Measurements from ENCODE around the gene FLRT2. TPM values are rescaled to one million over a fixed set of nuclear protein-coding genes. Genes with fewer than 3 reads are reported as not detected.

The FLRT2 gene
- total RNA-seq, 1 experiment from 2014 or later: not detected

DNA sequence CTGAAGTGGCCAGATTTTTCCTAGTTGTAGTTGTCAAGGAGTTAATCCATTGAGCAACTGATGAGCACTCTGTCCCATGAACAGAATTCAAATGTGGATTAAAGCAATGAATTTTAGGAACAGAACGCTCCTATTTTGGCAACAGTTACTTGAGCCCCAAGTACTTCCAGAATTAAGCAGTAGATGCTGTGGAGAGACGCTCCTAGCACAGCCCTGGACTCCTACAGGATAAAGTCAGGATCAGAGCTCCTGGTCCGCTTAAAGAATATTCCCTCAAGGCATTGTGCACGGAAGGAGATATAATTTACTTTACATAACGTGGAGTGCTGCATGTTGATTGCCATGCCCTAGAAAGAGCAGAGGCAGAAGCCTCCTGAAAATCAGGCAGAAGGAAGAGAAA, 53.4 kb downstream of the FLRT2 start:
- no peak for DNase-seq (ENCODE audit: low spot score)
- in situ Hi-C loops (cut with HindIII; ENCODE audit: low sequenced_read_pairs): no loop called here

GRCh38 chr14:85584481-85584880, 54.5 kb downstream of the FLRT2 start:
- in situ Hi-C loops (cut with HindIII; ENCODE audit: low sequenced_read_pairs): no loop called here
- DNase-seq (ENCODE audit: low spot score): no peak

DNA sequence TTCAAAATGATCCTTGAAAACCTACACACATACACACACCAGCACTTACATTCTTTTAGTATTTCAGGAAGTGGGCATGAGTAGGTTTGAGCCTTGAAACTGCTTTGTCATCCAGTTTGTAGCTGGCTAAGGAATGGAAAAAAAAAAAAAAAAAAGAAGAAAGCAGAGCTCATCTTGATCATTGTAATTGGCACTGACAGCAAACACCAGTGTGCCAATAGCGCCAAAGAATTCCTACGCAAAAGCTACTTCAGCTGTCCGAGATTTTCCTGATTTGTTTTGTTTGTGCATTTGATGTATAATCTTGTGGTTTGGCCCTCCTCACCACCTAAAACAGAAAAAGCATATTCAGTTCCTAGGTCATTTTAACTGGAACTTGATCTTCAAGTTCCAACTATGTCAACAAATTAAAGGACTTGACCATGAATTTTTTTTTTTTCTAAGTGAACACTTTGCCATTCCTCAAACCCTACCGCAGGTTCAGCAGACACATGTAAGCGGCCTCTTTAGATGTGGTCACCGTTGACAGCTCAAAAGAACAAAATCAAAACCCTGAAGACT, 57.3 kb downstream of the FLRT2 start:
- no peak for DNase-seq (ENCODE audit: low spot score)

DNA sequence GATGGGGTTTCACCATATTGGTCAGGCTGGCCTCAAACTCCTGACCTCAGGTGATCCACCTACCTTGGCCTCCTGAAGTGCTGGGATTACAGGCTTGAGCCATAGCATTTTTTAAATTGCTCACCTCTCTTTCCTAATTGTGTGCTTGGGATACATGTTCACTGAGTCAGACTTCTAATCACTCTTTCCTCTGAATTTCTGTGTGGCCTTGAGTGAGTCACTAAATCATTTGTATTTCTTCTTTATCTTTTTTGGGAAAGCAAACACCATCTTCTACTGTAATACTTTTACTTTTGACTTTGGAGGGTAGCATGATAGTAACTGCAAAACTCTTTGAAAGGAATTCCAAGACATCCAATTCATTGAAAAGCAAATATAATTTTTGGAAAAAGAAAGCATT, 60.8 kb downstream of the FLRT2 start:
- in situ Hi-C loops (cut with HindIII; ENCODE audit: low sequenced_read_pairs): no loop called here
- no peak for DNase-seq (ENCODE audit: low spot score)

More for the DNA sequence above, 57.3 kb downstream of the FLRT2 start:
- in situ Hi-C loops (cut with HindIII; ENCODE audit: low sequenced_read_pairs): no loop called here

- in situ Hi-C loops (cut with HindIII; ENCODE audit: low sequenced_read_pairs): no loop called here
- no peak for DNase-seq (ENCODE audit: low spot score)
Measured at GRCh38 chr14:85594217-85594616, 64.3 kb downstream of the FLRT2 start.

GRCh38 chr14:85595981-85596380, 66.0 kb downstream of the FLRT2 start:
- no peak for DNase-seq (ENCODE audit: low spot score)
- in situ Hi-C loops (cut with HindIII; ENCODE audit: low sequenced_read_pairs): no loop called here

GRCh38 chr14:85596562-85596961, 66.6 kb downstream of the FLRT2 start:
- in situ Hi-C loops (cut with HindIII; ENCODE audit: low sequenced_read_pairs): no loop called here
- DNase-seq (ENCODE audit: low spot score): no peak

DNA sequence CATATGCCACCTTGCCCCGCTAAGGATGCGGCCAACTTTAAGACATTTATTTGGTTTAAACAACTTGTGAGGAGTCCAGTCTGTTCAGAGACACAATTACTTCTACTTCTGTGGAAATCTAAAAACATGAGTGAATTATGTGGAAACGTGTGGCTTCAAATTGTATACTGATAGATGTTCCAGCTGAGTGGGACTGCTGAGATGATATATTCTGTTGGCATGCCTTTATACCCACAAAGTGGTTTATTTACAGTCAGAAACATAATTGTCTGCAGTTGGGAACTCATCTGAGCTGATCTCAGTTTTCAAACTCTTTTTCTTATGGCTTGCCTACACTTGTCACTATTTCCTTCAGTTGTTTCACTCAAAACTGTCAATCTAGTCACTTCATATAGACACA, 67.8 kb downstream of the FLRT2 start:
- in situ Hi-C loops (cut with HindIII; ENCODE audit: low sequenced_read_pairs): no loop called here
- no peak for DNase-seq (ENCODE audit: low spot score)

DNA sequence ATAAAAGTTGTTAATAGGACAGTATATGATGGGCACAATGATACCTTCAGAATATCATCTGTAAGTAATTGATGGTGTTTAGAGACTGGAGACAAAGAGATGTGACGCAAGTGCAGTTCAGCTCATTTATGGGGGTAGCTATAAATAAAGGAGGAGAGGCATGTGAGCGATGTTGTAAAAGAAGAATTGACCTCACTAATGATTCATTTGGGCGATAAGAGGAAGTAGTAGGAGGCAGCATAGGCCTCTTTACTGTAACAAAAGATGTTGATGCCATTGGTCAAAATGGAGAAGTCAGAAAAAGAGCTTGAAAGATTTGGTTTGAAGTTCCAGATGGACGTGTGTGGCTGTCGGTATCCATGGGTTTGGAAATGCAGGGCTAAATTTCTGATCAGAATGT, 70.0 kb downstream of the FLRT2 start:
- DNase-seq (ENCODE audit: low spot score): no peak
- in situ Hi-C loops (cut with HindIII; ENCODE audit: low sequenced_read_pairs): no loop called here

- in situ Hi-C loops (cut with HindIII; ENCODE audit: low sequenced_read_pairs): no loop called here
- no peak for DNase-seq (ENCODE audit: low spot score)
Measured at GRCh38 chr14:85601246-85601645, 71.3 kb downstream of the FLRT2 start.

DNA sequence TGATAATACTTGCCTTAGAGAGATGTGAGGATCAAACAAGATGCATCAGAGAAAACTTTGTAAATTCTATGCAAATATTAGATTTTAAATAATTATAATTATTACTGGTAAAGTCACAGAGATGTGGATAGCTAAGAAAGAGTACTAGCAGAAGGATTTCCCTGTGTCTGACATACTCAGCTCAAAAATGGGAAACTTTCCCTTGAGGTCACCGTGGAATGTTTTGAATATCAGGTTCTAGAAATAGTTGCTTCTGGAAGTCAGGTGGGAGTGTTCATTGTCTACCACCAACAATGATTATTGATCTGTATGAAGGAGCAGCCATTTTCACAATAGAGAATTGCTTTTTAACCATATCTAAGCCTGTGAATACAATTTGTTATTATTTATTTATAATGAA, 71.7 kb downstream of the FLRT2 start:
- no peak for DNase-seq (ENCODE audit: low spot score)
- in situ Hi-C loops (cut with HindIII; ENCODE audit: low sequenced_read_pairs): no loop called here

DNA sequence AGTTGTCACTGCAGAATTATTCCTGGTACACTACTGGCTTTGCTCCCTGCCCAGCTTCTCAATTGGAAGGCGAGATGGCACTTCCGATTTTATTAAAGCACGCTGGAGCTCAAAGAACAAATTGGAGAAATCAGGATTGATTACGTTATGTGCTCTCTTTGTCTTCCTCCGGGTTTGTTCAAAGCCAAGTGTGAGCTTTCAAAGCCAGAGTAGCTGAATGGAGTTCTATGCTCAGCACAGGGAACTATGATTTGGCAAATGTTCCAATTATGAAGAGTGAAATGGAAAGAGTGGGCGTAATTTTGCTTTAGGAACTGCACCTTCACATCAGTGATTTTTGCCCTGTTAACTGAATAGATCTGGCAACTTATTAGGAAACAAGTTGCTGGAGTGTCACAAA, 72.4 kb downstream of the FLRT2 start:
- in situ Hi-C loops (cut with HindIII; ENCODE audit: low sequenced_read_pairs): no loop called here
- DNase-seq (ENCODE audit: low spot score): no peak

DNA sequence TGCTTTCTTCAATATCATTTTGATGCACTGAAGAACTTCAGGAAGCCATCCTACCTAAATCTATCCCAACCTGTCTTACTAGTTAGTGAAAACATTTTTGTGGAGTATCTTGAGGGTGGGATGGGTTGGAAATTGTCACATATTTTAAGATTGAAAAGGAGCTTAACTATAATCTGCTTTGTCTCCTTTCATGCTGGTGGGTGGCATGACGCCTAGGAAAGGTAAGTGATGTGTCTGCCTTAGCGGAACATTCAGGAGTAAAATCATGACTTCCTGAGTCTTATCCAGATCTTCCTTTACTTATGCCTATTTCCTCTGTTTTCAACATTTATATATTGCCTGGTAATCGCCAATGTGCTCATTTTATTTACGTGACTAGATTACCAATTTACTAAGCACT, 74.1 kb downstream of the FLRT2 start:
- in situ Hi-C loops (cut with HindIII; ENCODE audit: low sequenced_read_pairs): no loop called here
- no peak for DNase-seq (ENCODE audit: low spot score)

DNA sequence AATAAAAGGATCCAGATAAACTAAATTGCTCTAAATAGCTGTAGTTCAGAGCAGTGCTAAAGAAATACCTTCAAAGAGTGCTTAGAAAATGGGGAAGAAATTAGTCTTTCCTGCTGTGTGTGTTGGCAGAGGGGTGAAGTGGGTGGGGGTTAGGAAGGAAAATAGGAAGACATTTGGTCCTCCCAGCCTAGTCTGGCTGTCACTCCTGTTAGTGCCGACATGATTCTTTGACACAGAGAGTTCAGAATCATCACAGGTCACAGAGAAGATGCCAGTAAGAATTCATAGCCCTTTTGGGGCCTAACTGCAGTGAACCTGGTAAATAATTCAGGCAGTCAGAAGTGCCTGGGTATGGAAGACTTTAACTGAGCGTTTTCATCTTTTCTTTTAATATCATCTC, 74.8 kb downstream of the FLRT2 start:
- in situ Hi-C loops (cut with HindIII; ENCODE audit: low sequenced_read_pairs): no loop called here
- DNase-seq (ENCODE audit: low spot score): no peak

DNA sequence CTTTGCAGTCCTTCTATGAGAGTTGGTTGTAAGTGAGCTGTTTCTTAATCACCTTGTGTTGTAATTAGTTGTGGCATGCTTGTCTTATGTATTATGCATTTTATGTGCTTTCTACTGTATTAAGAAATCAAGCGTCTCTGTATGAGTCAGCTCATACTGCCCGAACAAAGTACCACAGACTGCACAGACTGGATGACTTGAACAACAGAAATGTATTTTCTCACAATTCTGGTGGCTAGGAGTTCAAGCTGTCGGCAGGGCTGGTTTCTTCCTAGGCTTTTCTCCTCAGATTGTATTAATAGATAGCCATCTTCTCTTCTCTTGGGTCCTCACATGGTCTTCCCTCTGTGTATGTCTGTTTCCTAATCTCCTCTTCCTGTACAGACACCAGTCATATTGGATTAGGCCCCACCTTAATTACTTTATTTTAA, 77.7 kb downstream of the FLRT2 start:
- no peak for DNase-seq (ENCODE audit: low spot score)
- in situ Hi-C loops (cut with HindIII; ENCODE audit: low sequenced_read_pairs): no loop called here

DNA sequence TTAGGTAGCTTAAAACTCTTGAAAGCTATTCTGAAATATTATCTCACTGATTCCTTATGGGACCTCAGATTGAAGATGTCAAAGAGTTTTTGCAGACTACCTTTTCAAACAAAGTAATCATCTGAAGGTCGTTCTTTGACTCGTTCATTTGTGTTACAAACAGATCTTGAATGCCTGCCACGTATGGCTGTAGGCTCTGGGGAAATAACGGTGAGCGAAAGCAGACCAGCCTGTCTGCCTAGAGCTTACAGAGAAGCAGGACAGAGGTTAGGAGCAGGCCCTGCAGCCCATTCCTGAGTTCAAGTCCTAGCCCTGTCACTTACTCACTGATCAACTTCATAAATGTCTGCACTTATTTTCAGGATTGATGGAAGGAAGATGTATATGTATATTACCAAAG, 83.6 kb downstream of the FLRT2 start:
- in situ Hi-C loops (cut with HindIII; ENCODE audit: low sequenced_read_pairs): no loop called here

GRCh38 chr14:85616386-85616885, 86.5 kb downstream of the FLRT2 start:
- in situ Hi-C loops (cut with HindIII; ENCODE audit: low sequenced_read_pairs): no loop called here
- DNase-seq (ENCODE audit: low spot score): no peak

More for the DNA sequence above, 83.6 kb downstream of the FLRT2 start:
- DNase-seq (ENCODE audit: low spot score): no peak

DNA sequence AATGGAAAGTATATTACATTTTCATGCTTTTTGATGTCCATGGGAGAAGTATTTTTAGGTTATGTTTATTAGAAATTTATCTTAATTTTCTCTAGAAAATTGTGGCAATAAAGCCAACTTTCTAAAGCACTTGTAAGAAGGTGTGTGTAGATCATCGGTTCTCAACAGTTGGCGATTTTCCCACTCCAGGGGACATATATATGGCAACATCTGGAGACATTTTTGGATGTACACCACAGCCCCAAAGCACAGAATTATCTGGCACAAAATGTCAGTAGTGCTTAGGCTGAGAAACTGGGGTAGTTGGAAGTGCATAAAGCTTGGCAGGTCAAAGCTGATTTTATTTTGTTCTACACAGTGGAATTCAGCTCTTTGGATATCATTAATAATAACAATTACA, 86.9 kb downstream of the FLRT2 start:
- DNase-seq (ENCODE audit: low spot score): no peak
- in situ Hi-C loops (cut with HindIII; ENCODE audit: low sequenced_read_pairs): no loop called here

DNA sequence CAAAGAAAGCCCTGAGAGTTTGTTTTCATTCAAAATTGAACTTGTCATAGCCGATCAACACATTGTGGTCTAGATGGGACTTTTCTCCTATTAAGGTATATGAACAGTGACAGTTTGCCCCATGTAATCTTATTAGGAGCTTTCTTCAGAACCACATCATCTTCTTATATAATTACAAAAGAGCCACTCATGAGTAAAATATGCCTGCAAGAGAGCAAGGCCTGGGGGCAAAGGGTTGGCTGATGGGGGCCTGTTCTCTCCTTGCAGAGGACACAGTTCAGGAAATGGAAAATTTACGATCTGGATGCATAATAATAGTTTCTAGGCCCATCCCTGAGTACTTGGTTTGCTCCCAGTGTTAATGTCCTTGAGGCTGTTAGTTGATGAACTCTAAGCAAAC, 87.8 kb downstream of the FLRT2 start:
- DNase-seq (ENCODE audit: low spot score): no peak
- in situ Hi-C loops (cut with HindIII; ENCODE audit: low sequenced_read_pairs): no loop called here

DNA sequence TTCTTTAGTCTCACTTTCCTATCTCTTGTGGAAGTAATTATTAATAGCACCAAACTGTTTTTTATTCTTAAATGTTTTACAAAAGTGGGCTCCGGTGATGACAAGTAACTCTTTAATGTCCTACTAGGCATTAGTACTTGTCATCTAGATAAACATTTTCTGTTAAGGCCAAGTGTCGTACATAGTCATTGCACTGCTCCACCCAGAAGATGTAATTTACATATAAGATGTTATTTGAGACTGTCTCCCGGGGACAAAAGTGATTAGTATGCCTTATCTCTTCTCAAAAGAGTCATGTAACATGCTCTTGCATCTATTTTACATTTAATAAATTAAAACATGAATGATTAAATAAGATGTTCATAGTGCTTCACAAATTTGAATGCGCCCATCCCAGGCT, 88.4 kb downstream of the FLRT2 start:
- in situ Hi-C loops (cut with HindIII; ENCODE audit: low sequenced_read_pairs): no loop called here
- no peak for DNase-seq (ENCODE audit: low spot score)

DNA sequence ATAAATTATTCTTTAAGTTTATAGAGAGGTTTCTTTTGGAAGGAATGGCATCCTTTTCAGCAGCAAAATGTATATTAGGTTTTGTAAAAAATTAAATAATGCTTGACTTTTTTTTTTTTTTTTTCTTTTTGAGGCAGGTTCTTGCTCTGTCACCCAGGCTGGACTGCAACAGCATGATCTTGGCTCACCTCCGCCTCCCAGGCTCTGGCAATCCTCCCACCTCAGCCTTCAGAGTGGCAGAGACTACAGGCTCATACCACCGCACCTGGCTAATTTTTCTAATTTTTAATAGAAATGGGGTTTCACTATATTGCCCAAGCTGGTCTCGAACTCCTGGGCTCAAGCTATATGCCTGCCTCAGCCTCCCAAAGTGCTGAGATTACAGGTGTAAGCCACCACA, 89.0 kb downstream of the FLRT2 start:
- no peak for DNase-seq (ENCODE audit: low spot score)
- in situ Hi-C loops (cut with HindIII; ENCODE audit: low sequenced_read_pairs): no loop called here

GRCh38 chr14:85619851-85620250, 89.9 kb downstream of the FLRT2 start:
- in situ Hi-C loops (cut with HindIII; ENCODE audit: low sequenced_read_pairs): no loop called here
- no peak for DNase-seq (ENCODE audit: low spot score)

Measured in G401 (cell line).